Measurements from ENCODE around the gene TUBB3. TPM values are rescaled to one million over a fixed set of nuclear protein-coding genes. Genes with fewer than 3 reads are reported as not detected.

Gene TUBB3
- total and polyA plus RNA-seq, 2 of the 4 experiments (the other 2 are of a cell fraction), result 311 to 410 TPM

GRCh38 chr16:89918453-89919347, 4.4 kb upstream of the TUBB3 start, which contains the start of gene MC1R:
TSS of gene MC1R (plus strand) at chr16:89918862. CDS start at chr16:89919259, 397 bp downstream.
- Histone ChIP-seq H3K9me3 (ENCODE audit: control insufficient read depth, insufficient read depth, low read length) (no peaks in the 10 kb centered on the region), H3K23ac (ENCODE audit: low read depth, low read length) (peak within 1 kb of the TSS; percentile 90), H3K4me2 (ENCODE audit: low read depth, low read length) (peak within 1 kb of the TSS; percentile 81), H2BK120ac (ENCODE audit: low read depth, low read length) (peak within 1 kb of the TSS; percentile 92), H3K36me3 (ENCODE audit: control insufficient read depth, insufficient read depth, low read length) (no peaks in the 10 kb centered on the region; the same call in 1 of the 2 replicates), H3K4me3 (ENCODE audit: insufficient read depth, low read depth, low read length) (peak within 1 kb of the TSS; percentile 40), H3K18ac (ENCODE audit: low read depth, low read length) (peak within 1 kb of the TSS; percentile 87), H3K56ac (ENCODE audit: extremely low read depth, insufficient read depth, low read length) (peak within 1 kb of the TSS; percentile 0; the same call in 1 of the 2 replicates), H3K27ac (ENCODE audit: insufficient read depth, low read length) (peak within 1 kb of the TSS; percentile 73), H4K5ac (ENCODE audit: low read depth, low read length) (peak within 1 kb of the TSS; percentile 95), H2AK5ac (ENCODE audit: low read depth, low read length) (peak within 1 kb of the TSS; percentile 74), H2AK9ac (replicated peaks; ENCODE audit: low read depth, low read length, poor library complexity) (peak within 1 kb of the TSS; percentile 98), H3K4ac (ENCODE audit: low read depth, low read length) (peak within 1 kb of the TSS; percentile 98), H3K14ac (replicated peaks; ENCODE audit: low read depth, low read length) (peak within 1 kb of the TSS; percentile 83), H3K9ac (ENCODE audit: low read depth, low read length) (peak within 1 kb of the TSS; percentile 48), H3K79me1 (ENCODE audit: low read depth in 1 of 2, low read length in 2 of 2) (peaks cover 0 to 44% of the 10 kb centered on the region in 2 experiments; a peak in 3 of 4 replicates), H4K20me1 (ENCODE audit: insufficient read depth, low read length) (peaks cover 1% of the 10 kb centered on the region), H2AFZ (replicated peaks; ENCODE audit: low read length, poor library complexity) (peak within 1 kb of the TSS; percentile 98), H3K27me3 (ENCODE audit: control insufficient read depth, insufficient read depth, low read length) (no peaks in the 10 kb centered on the region), H3K9me1 (ENCODE audit: insufficient read depth, low read length) (peaks cover 24% of the 10 kb centered on the region), H2BK15ac (ENCODE audit: low read depth, low read length) (peak within 1 kb of the TSS; percentile 86; the same call in 2 of the 3 replicates), H4K91ac (ENCODE audit: insufficient read depth, low read depth, low read length) (peak within 1 kb of the TSS; percentile 94), H2BK20ac (ENCODE audit: low read depth, low read length) (peak within 1 kb of the TSS; percentile 48), H4K8ac (ENCODE audit: low read depth in 2 of 2, low read length in 2 of 2) (peak within 1 kb of the TSS; percentile 39 to 90), H2BK5ac (ENCODE audit: low read depth, low read length, poor library complexity, severe bottlenecking) (peak within 1 kb of the TSS; percentile 92), H3K4me1 (ENCODE audit: control insufficient read depth, insufficient read depth, low read length) (peaks cover 27% of the 10 kb centered on the region)
- 5% methylated on average over 8 of the region's 23 CpGs; no CpG with 5 or more reads in 1 of the 2 experiments for WGBS, 2 experiments (ENCODE audit: extremely low coverage in 2 of 2, insufficient read length in 1 of 2)
- intact Hi-C loops (cut with micrococcal nuclease) (no loop called here), in situ Hi-C loops (cut with MboI; ENCODE audit: low sequenced_read_pairs) (no loop called here), dilution Hi-C loops (cut with HindIII; ENCODE audit: low sequenced_read_pairs, unreplicated experiment) (no loop called here)
- ChIA-PET CTCF (interaction anchor here (0.6 to 1.3 kb wide), 2 partner anchors 8 to 59 kb away, joined by 4 read pairs; no protein-coding TSS in a partner anchor), POLR2A (ENCODE audit: unreplicated experiment) (interaction anchor here (0.5 kb wide), 1 partner anchor 10 kb away, joined by 3 read pairs; no protein-coding TSS in a partner anchor)
- ATAC-seq (ENCODE audit: low read depth) (peak; percentile 2; the same call in 1 of the 2 replicates), DNase-seq (peak; percentile 21)
- no TSS peak for BruUV-seq (replicated peaks)
- 0 out of 2 replicates have a peak, but pooled peaks have one; percentile 14 for TF ChIP-seq RAD21 (IDR thresholded peaks at IDR 0.05; ENCODE audit: low read length)
- no peak for TF ChIP-seq RFX5 (IDR thresholded peaks at IDR 0.05; ENCODE audit: low read depth, low read length)
- TF ChIP-seq SMC3 (IDR thresholded peaks at IDR 0.05; ENCODE audit: low read depth, low read length), result 0 out of 2 replicates have a peak, but pooled peaks have one; percentile 21
- no peak; the same call in 1 of the 2 replicates for TF ChIP-seq BHLHE40 (IDR thresholded peaks at IDR 0.05; ENCODE audit: low read depth, low read length)
- TF ChIP-seq MAZ (IDR thresholded peaks at IDR 0.05; ENCODE audit: borderline replicate concordance, low read depth, low read length), result peak; percentile 49; the same call in 1 of the 2 replicates
- TF ChIP-seq CTCF (conservative IDR thresholded peaks at IDR 0.05; ENCODE audit: low read depth, low read length), result peak; percentile 56
- peak; percentile 66; the same call in 1 of the 2 replicates for TF ChIP-seq MXI1 (IDR thresholded peaks at IDR 0.05; ENCODE audit: borderline replicate concordance, low read depth, low read length)

Data from IMR-90 (cell line).